HG03432 (cell line): ENCODE data around the gene FAM3B.

ENCODE experiments used
- ATAC-seq: cut with Tn5 transposase; IDR thresholded peaks from one replicate; pipeline ENCODE4 v1.9.1; 2021; ENCODE audit warnings: mild to moderate bottlenecking, moderate library complexity; ENCODE audit not compliant: unreplicated experiment

FAM3B gene

DNA sequence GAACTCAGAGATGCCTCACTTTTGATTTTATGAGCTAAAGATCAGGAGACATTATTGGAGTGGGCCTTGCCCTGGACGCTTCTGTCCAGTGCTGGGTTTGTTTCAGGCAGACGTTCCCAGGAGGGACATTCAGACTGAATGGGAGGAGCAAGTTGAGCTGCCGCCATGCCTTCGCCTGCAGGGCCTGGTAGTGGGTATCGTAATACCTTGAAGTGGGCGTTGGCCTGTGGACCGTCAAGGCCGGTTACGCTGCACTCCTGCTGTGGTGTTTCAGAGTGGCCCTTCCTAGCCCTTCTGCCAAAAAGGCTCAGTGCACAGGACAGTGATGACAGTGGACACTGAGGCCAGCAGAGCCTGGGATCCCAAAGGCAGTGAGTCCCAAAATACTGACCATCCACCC is 1.6 kb downstream of the FAM3B start:
- no peak for ATAC-seq

DNA sequence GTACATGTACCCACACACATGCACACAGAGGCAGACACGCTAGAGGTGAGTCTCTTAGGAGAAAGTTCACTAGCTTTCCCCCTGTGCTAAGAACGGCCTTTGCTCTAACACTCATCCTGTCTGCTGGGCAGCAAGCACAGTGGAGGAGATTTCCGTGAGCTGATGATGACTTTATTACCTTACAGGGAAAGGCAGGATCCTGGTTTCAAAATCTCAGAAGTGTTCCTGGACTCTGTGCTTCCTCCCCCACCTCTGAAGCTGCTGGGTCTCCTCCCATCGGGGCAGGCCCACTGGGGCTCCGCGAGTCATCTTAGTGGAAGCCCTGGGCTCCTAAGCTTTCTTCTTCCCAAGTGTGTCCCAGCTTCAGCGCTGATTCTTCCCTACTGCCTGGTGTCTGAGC is 2.7 kb downstream of the FAM3B start:
- ATAC-seq = no peak

DNA sequence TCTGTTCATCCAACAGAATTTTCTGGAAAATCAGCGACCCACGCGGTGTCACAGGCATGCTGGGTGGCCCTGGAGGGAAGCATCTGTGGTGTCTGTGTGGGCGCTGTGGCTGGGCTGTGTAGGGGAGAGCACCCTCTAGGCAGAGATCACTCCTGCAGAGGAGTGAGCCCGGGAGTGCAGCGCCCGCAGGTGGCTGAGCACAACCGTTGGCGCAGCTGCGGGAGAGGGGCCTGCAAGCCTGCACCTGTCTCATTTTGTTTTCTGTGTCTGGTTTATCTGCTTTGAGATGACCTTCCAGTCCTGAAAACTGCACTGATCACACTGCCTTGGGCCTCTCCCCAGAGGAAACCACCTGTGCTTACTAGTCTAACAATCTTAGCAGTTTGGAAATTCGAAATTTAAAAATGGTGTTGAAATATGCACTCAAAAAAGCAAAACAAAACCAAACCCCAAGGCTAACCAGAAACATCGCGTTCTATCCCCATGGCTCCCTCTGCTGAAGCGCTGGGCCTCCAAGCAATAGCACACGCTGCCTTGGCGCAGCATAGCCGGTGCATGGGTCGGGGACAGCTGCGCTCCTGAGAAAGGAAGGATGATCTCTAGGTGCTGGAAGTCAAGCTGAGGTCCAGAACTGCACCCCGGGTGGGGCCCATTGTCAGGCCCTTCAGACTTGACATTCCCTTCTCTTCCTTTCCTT is 4.8 kb downstream of the FAM3B start:
- no peak for ATAC-seq

DNA sequence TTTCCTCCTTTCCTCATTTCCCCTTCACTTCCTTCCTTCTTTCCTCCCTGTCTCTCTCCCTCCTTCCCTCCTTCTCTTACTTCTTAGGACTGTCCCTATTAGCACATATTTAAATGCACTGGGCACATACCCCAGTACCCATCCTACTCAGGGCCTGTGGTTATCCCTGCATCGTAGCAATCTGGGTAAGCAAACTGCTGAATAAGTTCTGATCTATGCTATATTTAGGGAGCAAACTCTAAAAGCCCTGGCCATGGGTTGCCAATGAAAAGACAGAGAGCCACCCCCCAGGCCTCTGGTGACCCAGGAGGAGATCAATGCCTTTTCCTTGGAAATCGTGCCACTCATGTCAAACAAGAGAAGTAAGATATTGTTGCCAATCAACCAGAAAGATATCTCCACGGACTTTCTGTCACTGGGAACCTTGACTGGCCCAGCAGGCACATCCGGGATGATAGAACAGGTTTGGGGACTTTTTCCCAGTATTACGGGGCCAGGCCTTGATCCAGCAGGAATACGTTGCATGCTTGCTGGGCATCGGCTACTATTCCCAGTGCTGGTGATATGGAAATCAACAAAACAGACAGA is 5.4 kb downstream of the FAM3B start:
- ATAC-seq = no peak

DNA sequence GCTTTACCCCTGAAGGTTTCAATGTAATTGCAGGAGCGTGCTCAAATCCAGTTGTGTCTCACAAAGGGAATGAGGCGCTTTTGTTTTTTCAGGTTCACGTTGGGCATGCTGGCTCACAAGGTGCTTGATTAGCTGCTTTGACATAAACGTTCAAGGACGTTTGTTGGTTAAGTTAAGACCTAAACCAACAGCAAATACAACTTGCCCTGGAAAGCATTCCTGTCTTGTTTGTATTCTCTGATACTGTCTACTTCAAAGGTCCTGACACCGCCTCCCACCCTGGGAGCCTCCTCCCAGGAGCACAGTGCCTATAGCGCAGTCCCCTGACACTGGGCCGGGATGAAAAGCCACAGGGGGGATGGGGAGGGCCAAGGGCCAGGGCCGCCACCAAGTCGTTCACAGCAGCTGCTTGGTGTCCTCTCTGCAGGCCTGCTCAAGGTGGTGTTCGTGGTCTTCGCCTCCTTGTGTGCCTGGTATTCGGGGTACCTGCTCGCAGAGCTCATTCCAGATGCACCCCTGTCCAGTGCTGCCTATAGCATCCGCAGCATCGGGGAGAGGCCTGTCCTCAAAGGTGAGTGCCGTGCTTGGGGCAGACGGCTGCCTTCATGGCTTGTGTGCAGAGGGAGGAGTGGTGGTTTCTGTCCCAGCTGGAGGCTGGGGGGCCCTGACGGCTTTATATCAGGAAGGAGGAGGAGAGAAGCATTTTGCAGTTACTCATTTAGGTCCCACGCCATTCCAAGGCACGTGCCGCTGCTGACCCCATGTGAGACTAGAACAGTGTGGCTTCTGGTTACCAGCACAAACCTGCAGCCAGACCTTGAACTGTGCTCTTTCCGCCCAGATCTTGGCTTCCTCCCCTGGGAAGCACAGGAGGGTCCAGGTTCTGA is 6.1 kb downstream of the FAM3B start:
- no peak for ATAC-seq

DNA sequence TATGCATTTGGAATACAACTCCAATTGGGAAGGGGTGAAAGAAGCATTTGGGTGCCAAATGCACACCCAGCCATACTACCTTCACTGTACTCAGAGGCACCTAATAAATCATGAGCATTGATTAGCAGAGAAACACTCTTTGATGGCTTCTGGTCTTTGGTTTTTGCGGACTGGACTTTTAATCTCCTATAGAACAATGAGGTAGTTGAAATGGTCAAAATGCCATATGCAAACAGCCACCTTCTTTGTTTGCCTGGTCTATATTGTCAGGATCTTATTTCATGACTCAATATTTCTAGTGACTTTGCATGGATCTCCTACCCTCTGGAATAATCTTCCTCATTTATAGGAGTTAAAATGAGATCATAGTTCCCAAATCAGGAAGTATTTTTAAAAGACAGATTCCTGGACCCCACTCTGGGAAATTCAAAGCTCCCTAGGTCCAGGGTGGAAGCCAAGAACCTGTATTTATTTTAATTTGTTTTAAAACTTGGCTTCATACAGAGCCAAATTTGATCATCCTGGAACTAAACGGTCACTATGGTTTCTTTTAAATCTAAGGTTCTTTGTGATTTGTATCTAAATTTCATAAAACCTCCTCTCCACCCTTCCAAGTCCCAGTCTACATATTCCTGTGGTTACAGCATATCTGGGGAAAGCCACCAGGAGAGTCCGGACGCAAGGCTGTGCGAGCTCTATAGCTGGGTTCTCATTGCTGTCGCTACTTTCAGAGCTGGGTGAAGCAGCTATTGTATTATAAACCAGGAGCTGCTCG is 8.7 kb downstream of the FAM3B start:
- ATAC-seq = no peak

DNA sequence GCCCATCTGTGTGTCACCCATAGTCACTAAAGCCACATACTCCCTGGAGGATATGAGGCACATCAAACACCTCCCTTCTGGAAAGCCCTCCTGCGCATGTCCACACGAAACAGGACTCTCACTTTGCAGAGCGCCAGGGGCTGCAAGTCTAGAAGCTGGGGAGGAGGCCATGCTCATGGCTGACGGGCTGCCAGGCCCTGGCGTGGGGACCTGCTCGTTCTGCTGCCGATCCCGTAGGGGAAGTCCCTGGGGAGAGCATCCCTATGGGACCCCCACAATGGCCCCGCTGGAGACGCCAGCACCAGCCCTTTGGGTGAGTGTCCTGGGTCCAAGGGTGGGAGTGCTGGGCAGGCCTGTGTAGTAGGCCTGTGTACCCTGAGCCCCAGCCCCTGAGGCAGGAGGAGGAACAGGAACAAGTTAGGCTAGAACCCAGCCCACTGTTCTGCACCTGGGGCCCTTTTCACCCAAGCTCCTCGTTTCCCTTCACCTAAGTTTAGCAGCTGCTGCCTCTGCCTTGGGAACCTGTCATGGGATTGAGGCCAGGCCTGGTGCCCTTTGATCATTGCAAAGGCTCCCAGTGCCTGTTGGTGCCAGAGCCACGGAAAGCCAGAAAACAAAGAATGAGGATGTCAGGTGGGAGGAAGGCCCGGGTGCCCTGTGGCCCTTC is 9.9 kb downstream of the FAM3B start:
- ATAC-seq = no peak

DNA sequence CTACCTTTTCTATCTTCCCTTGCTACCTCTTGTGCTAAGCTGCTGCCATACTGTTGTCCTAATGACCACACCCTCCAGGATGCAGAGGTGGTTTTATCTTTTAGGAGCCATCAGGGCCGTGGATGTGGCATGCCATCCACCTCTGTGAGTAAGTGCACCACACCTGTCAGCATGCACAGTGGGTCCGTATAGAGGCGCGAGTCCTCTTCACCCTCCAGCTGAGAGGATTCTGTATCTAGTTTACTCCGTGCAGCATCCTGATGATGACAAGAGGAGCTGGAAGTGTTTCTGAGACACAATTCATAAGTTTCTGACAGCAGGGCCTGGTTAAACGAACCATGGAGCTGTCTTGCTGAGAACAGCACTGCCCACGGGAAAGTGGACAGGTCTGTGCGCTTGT is 11.2 kb downstream of the FAM3B start:
- no peak for ATAC-seq

DNA sequence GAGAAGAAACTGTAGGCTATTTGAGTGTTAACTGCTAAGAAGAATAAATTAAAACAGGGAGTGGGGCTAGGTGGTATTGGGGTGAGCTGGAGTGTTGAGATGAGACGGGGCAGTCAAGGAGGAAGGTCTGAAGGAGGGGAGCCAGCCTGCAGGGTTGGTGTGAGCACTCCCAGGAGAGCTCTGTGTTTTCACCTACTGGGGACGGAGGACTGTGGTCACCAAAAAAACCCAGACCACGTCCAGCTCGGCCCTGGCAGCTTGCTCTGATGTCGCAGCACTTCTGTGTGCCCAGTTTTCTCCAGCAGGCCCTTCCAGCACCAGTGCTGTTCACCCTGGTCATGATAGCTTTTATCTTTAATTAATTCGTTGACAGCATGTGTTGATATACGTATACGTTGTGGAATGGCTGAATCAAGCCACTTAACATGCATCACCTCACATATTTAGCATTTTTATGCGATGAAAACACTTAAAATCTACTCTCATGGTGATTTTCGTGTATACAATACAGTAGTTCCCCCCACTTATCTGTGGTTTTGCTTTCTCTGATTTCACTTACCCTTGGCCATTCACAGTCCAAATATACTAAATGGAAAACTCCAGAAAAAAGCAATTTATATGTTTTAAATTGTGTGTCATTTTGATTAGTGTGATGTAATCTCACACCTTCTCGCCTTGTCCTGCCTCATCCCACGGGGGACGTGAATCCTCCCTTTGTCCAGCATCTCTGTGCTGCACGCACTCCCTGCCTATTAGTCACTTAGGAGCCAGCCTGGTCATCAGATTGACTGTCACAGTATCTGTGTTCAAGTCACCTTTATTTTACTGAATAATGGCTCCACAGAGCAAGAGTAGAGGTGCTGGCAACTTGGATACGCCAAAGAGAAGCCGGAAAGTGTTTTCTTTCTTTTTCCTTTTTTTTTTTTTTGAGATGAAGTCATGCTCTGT is 12.3 kb downstream of the FAM3B start:
- ATAC-seq = no peak

DNA sequence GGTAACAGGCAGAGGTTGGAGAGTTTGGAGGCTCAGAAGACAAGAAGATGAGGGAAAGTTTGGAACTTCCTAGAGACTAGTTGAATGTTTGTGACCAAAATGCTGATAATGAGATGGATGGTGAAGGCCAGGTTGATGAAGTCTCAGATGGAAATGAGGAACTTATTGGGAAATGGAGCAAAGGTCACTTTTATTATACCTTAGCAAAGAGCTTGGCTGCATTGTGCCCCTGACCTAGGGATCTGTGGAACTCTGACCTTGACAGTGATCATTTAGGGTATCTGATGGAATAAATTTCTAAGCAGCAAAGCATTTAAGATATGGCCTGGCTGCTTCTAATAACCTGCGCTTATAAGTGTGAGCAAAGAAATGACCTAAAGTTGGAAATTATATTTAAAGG is 17.2 kb downstream of the FAM3B start:
- ATAC-seq = no peak

DNA sequence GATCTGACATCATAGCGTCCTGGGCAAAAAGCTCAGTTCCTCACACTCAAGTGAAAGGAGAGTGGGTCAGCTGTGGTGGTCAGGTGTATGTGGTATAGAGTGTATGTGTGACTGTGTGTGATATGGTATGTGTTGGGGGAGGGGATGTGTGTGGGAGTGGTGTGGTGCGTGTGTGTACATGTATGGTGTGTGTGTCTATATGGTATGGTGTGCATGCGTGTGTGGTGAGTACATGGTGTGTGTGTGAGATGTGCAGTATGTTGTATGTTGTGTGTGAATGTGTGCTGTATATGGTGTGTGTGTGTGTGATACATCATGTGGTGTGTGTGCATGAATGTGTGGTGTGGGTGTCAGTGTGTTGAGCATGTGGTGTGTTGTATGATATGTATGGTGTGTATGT is 20.9 kb downstream of the FAM3B start:
- no peak for ATAC-seq

DNA sequence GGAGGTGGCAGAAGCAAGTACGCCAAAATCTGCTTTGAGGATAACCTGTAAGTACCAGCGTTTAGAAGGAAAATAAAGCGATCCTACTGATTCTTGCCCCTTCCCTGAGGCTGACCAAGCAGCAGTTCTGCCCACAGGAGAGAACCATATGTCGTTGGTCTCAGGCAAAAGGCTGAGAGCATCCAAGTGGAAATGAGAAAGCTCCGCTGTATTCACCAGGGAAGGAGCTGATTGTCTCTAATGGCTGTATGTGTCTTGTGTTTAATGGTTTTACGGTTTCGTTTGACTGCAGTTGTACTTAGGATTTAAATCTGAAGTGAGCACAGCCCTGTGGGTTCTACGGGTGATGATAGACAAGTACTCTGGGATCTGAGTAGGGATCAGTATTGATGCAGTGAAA is 21.9 kb downstream of the FAM3B start:
- ATAC-seq = no peak

DNA sequence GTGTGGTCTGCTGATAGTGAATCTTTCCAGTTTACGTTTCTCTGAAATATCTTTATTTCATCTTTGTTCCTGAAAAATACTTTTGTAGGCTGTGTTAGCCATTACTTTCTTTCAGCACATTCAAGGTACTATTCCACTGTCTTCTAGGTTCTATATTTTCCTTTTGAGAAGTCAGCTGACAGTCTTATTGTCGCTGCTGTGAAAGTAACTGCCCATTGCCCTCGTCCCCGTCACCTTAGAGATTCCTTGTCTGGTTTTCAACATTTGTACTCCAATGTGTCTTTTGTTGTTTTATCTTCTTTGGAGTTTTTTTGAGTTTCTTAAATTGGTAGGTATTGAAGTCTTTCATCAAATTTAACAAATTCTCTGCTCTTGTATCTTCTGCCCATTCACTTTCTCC is 25.4 kb downstream of the FAM3B start:
- ATAC-seq = no peak

DNA sequence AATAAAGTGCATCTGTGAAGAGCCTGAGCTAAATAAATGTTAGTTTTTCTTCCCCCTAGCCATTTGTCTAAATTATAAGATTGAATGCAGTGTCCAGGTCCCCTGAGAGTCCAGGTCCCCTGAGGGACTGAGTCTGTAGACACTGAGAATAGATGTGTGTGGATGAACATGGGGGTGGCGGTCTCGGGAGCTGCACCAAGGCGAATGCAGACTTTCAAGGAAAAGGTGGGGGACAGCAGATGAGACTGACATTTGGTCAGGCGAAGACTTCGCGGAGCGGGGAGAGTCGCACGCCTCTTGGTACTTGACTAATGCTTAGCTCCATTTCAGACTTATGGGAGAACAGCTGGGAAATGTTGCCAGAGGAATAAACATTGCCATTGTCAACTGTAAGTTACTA is 27.5 kb downstream of the FAM3B start:
- no peak for ATAC-seq

DNA sequence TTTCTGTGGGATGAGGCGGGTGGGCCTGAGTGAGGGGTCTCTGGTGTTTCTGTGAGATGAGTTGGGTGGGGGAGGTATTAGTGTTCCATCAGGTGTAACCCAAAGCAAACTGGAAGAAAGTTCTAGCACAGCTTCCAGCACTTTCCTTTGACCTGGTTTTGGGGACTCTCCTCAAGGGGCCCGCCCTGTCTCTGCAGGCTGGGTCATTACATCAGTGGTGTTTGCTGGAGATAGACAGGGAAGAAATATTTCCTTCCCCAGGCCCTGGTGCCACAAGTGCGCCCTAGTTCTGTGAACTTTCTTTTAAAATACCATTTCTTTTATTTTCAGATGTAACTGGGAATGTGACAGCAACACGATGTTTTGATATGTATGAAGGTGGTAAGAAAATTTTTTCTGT is 28.8 kb downstream of the FAM3B start:
- no peak for ATAC-seq

DNA sequence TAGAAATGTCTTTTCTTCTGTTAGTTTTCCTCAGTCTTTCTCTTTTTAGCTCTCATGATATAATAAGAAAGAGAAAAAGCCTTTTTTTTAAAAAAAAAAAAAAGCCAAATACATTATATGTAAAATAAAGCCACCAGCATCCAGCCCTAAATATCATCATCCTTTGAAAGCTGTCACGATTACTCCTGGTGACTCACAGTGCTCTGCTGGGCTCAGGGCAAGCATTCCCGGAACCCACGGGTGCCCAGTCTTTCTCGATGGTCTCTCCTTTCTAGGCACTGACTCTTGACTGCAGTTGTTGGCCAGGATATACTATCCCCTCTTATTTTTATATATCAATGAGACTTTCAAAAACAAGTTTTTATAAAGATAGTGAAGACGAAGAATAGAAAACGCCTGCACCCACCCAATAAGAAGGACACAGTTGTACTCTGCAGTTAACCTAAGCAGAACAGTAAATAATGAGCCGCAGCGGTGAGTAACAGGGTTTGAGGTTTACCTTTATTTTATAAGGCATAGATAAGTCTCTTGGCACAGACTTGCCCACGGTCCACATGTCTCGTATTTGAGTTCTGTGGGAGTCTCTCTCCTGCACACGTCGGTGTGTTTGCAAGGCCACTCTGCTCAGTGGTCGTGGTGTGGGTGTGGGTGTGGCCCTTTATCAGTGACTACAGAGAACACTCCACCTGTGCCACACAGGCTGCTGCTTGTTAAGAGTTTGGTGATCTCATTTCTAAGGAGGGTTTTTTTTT is 29.5 kb downstream of the FAM3B start:
- ATAC-seq = no peak

DNA sequence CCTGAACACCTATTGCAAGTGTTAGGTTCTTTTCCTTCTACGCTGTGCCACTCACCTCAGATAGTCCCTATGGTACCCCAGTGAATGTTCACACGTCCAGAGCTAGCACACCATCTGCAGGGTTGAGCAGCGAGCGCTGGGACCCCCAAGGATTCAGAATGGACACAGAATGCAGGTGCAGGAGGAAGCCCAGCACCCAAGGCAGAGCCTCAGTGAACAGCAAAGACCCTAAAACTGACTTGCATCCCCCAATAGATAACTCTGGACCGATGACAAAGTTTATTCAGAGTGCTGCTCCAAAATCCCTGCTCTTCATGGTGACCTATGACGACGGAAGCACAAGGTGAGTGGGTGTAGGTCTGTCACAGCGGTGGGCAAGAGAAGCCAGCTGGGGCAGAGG is 30.2 kb downstream of the FAM3B start:
- no peak for ATAC-seq

DNA sequence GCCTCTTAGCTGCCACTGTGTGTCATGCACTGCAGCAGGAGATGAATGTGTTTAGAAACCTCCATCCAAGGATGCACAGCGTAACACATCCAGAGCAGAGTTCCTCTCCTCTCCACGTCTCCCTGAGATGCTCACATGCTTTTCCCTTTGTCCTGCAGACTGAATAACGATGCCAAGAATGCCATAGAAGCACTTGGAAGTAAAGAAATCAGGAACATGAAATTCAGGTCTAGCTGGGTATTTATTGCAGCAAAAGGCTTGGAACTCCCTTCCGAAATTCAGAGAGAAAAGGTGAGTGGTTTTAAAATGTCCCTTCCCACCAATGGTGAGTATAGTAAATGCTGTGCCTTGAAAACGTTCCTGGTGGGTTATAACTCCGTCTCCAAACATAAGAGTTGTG is 31.8 kb downstream of the FAM3B start:
- ATAC-seq = no peak

DNA sequence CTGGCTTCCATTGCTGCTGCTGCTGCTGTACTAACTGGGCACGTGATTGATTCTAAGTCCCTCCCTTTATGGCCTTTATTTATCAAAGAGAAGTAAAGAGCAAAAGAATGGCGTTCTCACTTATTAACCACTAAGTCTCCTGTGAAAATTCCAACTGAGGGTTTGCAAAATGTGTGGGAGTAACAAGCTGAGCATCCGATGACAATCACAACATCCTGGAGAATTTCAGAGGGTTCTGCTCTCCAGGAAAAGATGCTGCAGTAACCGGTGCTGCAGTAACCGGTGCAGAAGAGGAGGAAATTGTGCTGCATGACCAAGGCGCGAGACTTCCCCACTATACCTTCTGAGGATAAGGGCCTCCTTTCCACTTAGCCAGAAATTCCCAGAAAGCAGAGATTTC is 32.5 kb downstream of the FAM3B start:
- no peak for ATAC-seq
